Measurements from ENCODE around the gene NKX1-2.

The NKX1-2 gene

GRCh38 chr10:124486635-124487034 lies 36.8 kb upstream of the NKX1-2 start:
- Histone ChIP-seq H3K9ac (ENCODE audit: low read length) (no peak overlapping the region), H3K4me3 (ENCODE audit: low read length) (no peak overlapping the region), H3K9me3 (ENCODE audit: control insufficient read depth, low read depth, low read length) (no peaks in the 10 kb centered on the region), H3K36me3 (ENCODE audit: control insufficient read depth, low read depth, low read length) (peaks cover 5% of the 10 kb centered on the region), H3K4me1 (ENCODE audit: control insufficient read depth, low read depth, low read length) (peaks cover 4% of the 10 kb centered on the region), H3K27me3 (ENCODE audit: control insufficient read depth, insufficient read depth, low read length) (no peaks in the 10 kb centered on the region), H3K27ac (ENCODE audit: low read length) (no peak overlapping the region)

- Histone ChIP-seq H3K36me3 (ENCODE audit: control insufficient read depth, low read depth, low read length) (peaks cover 5% of the 10 kb centered on the region), H3K4me3 (ENCODE audit: low read length) (no peak overlapping the region), H3K4me1 (ENCODE audit: control insufficient read depth, low read depth, low read length) (peaks cover 12% of the 10 kb centered on the region), H3K27ac (ENCODE audit: low read length) (no peak overlapping the region), H3K9me3 (ENCODE audit: control insufficient read depth, low read depth, low read length) (no peaks in the 10 kb centered on the region), H3K9ac (ENCODE audit: low read length) (no peak overlapping the region), H3K27me3 (ENCODE audit: control insufficient read depth, insufficient read depth, low read length) (no peaks in the 10 kb centered on the region)
Observed at GRCh38 chr10:124484661-124485060, 34.8 kb upstream of the NKX1-2 start.

GRCh38 chr10:124484031-124484430 lies 34.2 kb upstream of the NKX1-2 start:
- no peaks in the 10 kb centered on the region for H3K27me3 ChIP-seq (ENCODE audit: control insufficient read depth, insufficient read depth, low read length)
- H3K4me3 ChIP-seq (ENCODE audit: low read length) = no peak overlapping the region
- H3K27ac ChIP-seq (ENCODE audit: low read length) = no peak overlapping the region
- peaks cover 12% of the 10 kb centered on the region for H3K4me1 ChIP-seq (ENCODE audit: control insufficient read depth, low read depth, low read length)
- peaks cover 5% of the 10 kb centered on the region for H3K36me3 ChIP-seq (ENCODE audit: control insufficient read depth, low read depth, low read length)
- no peaks in the 10 kb centered on the region for H3K9me3 ChIP-seq (ENCODE audit: control insufficient read depth, low read depth, low read length)
- no peak overlapping the region for H3K9ac ChIP-seq (ENCODE audit: low read length)

- no peak overlapping the region for H3K27ac ChIP-seq (ENCODE audit: low read length)
- no peaks in the 10 kb centered on the region for H3K36me3 ChIP-seq (ENCODE audit: control insufficient read depth, low read depth, low read length)
- no peaks in the 10 kb centered on the region for H3K9me3 ChIP-seq (ENCODE audit: control insufficient read depth, low read depth, low read length)
- H3K27me3 ChIP-seq (ENCODE audit: control insufficient read depth, insufficient read depth, low read length) = no peaks in the 10 kb centered on the region
- H3K4me3 ChIP-seq (ENCODE audit: low read length) = no peak overlapping the region
- H3K4me1 ChIP-seq (ENCODE audit: control insufficient read depth, low read depth, low read length) = peaks cover 12% of the 10 kb centered on the region
- no peak overlapping the region for H3K9ac ChIP-seq (ENCODE audit: low read length)
Observed at GRCh38 chr10:124482876-124483275, 33.0 kb upstream of the NKX1-2 start.

- H3K9ac ChIP-seq (ENCODE audit: low read length) = no peak overlapping the region
- peaks cover 14% of the 10 kb centered on the region for H3K4me1 ChIP-seq (ENCODE audit: control insufficient read depth, low read depth, low read length)
- H3K4me3 ChIP-seq (ENCODE audit: low read length) = no peak overlapping the region
- H3K9me3 ChIP-seq (ENCODE audit: control insufficient read depth, low read depth, low read length) = no peaks in the 10 kb centered on the region
- no peaks in the 10 kb centered on the region for H3K27me3 ChIP-seq (ENCODE audit: control insufficient read depth, insufficient read depth, low read length)
- no peak overlapping the region for H3K27ac ChIP-seq (ENCODE audit: low read length)
- no peaks in the 10 kb centered on the region for H3K36me3 ChIP-seq (ENCODE audit: control insufficient read depth, low read depth, low read length)
Observed at GRCh38 chr10:124482236-124482800, 32.5 kb upstream of the NKX1-2 start.

GRCh38 chr10:124481717-124482116 lies 31.9 kb upstream of the NKX1-2 start:
- H3K36me3 ChIP-seq (ENCODE audit: control insufficient read depth, low read depth, low read length) = no peaks in the 10 kb centered on the region
- H3K27ac ChIP-seq (ENCODE audit: low read length) = no peak overlapping the region

GRCh38 chr10:124480860-124481259 lies 31.0 kb upstream of the NKX1-2 start:
- H3K9me3 ChIP-seq (ENCODE audit: control insufficient read depth, low read depth, low read length) = no peaks in the 10 kb centered on the region
- H3K36me3 ChIP-seq (ENCODE audit: control insufficient read depth, low read depth, low read length) = no peaks in the 10 kb centered on the region
- H3K4me3 ChIP-seq (ENCODE audit: low read length) = no peak overlapping the region
- H3K27me3 ChIP-seq (ENCODE audit: control insufficient read depth, insufficient read depth, low read length) = no peaks in the 10 kb centered on the region
- H3K27ac ChIP-seq (ENCODE audit: low read length) = no peak overlapping the region
- H3K4me1 ChIP-seq (ENCODE audit: control insufficient read depth, low read depth, low read length) = peaks cover 17% of the 10 kb centered on the region
- no peak overlapping the region for H3K9ac ChIP-seq (ENCODE audit: low read length)

More at GRCh38 chr10:124481717-124482116, 31.9 kb upstream of the NKX1-2 start:
- no peak overlapping the region for H3K9ac ChIP-seq (ENCODE audit: low read length)
- no peak overlapping the region for H3K4me3 ChIP-seq (ENCODE audit: low read length)
- no peaks in the 10 kb centered on the region for H3K9me3 ChIP-seq (ENCODE audit: control insufficient read depth, low read depth, low read length)
- H3K4me1 ChIP-seq (ENCODE audit: control insufficient read depth, low read depth, low read length) = peaks cover 17% of the 10 kb centered on the region
- no peaks in the 10 kb centered on the region for H3K27me3 ChIP-seq (ENCODE audit: control insufficient read depth, insufficient read depth, low read length)

GRCh38 chr10:124478515-124478914 lies 28.7 kb upstream of the NKX1-2 start:
- H3K9ac ChIP-seq (ENCODE audit: low read length) = no peak overlapping the region
- peaks cover 17% of the 10 kb centered on the region for H3K4me1 ChIP-seq (ENCODE audit: control insufficient read depth, low read depth, low read length)
- H3K27me3 ChIP-seq (ENCODE audit: control insufficient read depth, insufficient read depth, low read length) = no peaks in the 10 kb centered on the region
- no peak overlapping the region for H3K4me3 ChIP-seq (ENCODE audit: low read length)
- H3K9me3 ChIP-seq (ENCODE audit: control insufficient read depth, low read depth, low read length) = no peaks in the 10 kb centered on the region
- H3K27ac ChIP-seq (ENCODE audit: low read length) = no peak overlapping the region
- no peaks in the 10 kb centered on the region for H3K36me3 ChIP-seq (ENCODE audit: control insufficient read depth, low read depth, low read length)

- Histone ChIP-seq H3K27me3 (ENCODE audit: control insufficient read depth, insufficient read depth, low read length) (no peaks in the 10 kb centered on the region), H3K9ac (ENCODE audit: low read length) (no peak overlapping the region), H3K4me1 (ENCODE audit: control insufficient read depth, low read depth, low read length) (peaks cover 17% of the 10 kb centered on the region), H3K27ac (ENCODE audit: low read length) (no peak overlapping the region), H3K4me3 (ENCODE audit: low read length) (no peak overlapping the region), H3K36me3 (ENCODE audit: control insufficient read depth, low read depth, low read length) (no peaks in the 10 kb centered on the region), H3K9me3 (ENCODE audit: control insufficient read depth, low read depth, low read length) (no peaks in the 10 kb centered on the region)
Observed at GRCh38 chr10:124477614-124478363, 28.0 kb upstream of the NKX1-2 start.

GRCh38 chr10:124476043-124476725 lies 26.3 kb upstream of the NKX1-2 start:
- H3K9me3 ChIP-seq (ENCODE audit: control insufficient read depth, low read depth, low read length) = no peaks in the 10 kb centered on the region
- H3K36me3 ChIP-seq (ENCODE audit: control insufficient read depth, low read depth, low read length) = no peaks in the 10 kb centered on the region
- H3K4me3 ChIP-seq (ENCODE audit: low read length) = no peak overlapping the region
- H3K9ac ChIP-seq (ENCODE audit: low read length) = no peak overlapping the region
- H3K4me1 ChIP-seq (ENCODE audit: control insufficient read depth, low read depth, low read length) = peaks cover 13% of the 10 kb centered on the region
- H3K27me3 ChIP-seq (ENCODE audit: control insufficient read depth, insufficient read depth, low read length) = no peaks in the 10 kb centered on the region
- no peak overlapping the region for H3K27ac ChIP-seq (ENCODE audit: low read length)

- Histone ChIP-seq H3K27ac (ENCODE audit: low read length) (no peak overlapping the region), H3K36me3 (ENCODE audit: control insufficient read depth, low read depth, low read length) (no peaks in the 10 kb centered on the region), H3K9ac (ENCODE audit: low read length) (no peak overlapping the region), H3K9me3 (ENCODE audit: control insufficient read depth, low read depth, low read length) (no peaks in the 10 kb centered on the region), H3K4me3 (ENCODE audit: low read length) (no peak overlapping the region), H3K27me3 (ENCODE audit: control insufficient read depth, insufficient read depth, low read length) (no peaks in the 10 kb centered on the region), H3K4me1 (ENCODE audit: control insufficient read depth, low read depth, low read length) (peaks cover 19% of the 10 kb centered on the region)
Observed at GRCh38 chr10:124474514-124475070, 24.8 kb upstream of the NKX1-2 start.
